MV-4-11 (cell line): ENCODE results near the gene NDUFA11.
"Not testable (repeated sequence)": the region's sequence is repeated elsewhere in the genome, so short reads cannot be mapped to it uniquely, and the experiment has no call there.

Source experiments
- DNase-seq: peaks from one replicate; lab custom pipeline; 2025; lab: John Stamatoyannopoulos, UW

Gene NDUFA11

DNA sequence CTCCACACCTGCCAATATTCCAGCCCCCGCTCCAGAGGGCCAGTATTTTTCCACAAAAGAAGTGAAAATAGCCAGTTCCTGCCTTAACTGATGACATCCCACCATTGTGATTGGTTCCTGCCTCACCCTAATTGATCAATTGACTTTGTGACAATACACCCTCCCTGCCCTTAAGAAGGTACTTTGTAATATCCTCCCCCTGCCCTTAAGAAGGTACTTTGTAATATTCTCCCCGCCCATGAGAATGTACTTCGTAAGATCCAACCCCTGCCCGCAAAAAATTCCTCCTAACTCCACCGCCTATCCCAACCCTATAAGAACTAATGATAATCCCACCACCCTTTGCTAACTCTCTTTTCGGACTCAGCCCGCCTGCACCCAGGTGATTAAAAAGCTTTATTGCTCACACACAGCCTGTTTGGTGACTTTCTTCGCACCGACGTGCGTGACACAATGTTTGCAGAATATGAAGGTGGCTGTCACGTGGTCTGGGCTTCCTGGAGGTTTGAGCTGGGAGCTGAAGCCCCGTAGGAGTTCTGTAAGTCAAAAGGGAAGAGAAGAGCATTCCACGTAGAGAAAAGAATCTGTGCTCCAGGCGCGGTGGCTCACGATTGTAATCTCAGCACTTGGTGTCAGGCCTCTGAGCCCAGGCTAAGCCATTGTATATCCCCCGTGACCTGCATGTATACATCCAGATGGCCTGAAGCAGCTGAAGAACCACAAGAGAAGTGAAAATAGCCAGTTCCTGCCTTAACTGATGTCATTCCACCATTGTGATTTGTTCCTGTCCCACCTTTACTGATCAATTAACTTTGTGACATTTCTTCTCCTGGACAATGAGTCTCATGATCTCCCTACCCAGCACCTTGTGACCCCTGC lies 46.1 kb downstream of the NDUFA11 start:
- peak; percentile 42 for DNase-seq

GRCh38 chr19:5855151-5855550 lies 48.4 kb downstream of the NDUFA11 start:
- not testable (repeated sequence) for DNase-seq

DNA sequence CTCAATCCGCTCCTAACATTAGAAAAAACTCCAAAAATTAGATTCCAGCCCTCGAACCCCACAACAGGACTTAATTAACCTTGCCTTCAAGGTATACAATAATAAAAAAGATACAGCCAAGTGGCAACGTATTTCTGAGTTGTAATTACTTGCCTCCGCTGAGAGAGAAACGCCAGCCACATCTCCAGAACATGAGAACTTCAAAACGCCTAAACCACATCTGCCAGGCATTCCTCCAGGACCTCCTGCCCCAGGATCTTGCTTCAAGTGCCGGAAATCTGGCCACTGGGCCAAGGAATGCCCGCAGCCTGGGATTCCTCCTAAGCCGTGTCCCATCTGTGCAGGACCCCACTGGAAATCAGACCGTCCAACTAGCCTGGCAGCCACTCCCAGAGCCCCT lies 49.5 kb downstream of the NDUFA11 start:
- DNase-seq = not testable (repeated sequence)

DNA sequence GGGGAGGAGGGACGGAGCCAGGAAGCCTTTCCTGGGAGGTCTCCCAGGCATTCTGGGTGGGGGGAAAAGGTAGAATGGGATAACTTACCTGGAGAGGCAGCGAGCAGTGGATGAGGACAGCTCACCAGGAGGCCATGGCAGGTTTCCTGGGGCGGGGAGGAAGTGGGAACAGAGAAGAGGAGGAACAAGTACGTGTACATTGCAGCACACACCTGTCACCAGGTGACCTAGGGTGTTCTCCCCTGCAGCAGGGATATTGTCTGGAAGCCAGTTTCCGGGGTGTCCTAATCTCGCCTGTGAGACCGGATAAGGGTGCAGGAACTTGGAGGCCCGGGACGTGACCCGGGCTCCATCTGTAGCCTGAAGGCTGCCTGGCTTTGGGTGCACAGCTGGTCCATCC lies 52.3 kb downstream of the NDUFA11 start, which contains the start of gene FUT3:
FUT3 (minus strand) TSS at position 148 of the 400 bp plus-strand sequence.
- no peak for DNase-seq

GRCh38 chr19:5850743-5851293 lies 52.8 kb downstream of the NDUFA11 start:
- no peak for DNase-seq

- no peak for DNase-seq
Measured at GRCh38 chr19:5850189-5850588, 53.4 kb downstream of the NDUFA11 start.

GRCh38 chr19:5848621-5849020 lies 55.0 kb downstream of the NDUFA11 start:
- not testable (repeated sequence) for DNase-seq

DNA sequence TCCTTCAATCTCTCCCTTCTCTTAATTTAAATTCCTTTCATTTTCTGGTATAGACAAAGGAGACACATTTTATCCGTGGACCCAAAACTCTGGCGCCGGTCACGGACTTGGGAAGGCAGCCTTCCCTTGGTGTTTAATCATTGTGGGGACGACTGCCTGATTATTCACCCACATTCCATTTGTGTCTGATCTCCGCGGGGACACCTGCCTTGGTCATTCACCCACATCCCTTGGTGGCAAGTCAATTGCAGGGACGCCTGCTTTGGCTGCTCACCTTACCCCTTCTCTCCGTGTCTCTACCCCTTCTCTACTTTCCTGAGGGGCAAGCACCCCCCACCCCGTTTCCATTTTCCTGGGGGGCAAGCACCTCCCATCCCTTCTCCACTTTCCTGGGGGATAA lies 55.7 kb downstream of the NDUFA11 start:
- DNase-seq = not testable (repeated sequence)
